Hematopoietic multipotent progenitor cell treated with erythropoietin and hydrocortisone succinate and interleukin-3 and kit ligand, for 8 days (in vitro differentiated cells): ENCODE measurements around the gene ANO2.

Experiments used
- DNase-seq: peaks from one replicate; pipeline ENCODE4 v3.0.0-alpha.2; 2015

The ANO2 gene

DNA sequence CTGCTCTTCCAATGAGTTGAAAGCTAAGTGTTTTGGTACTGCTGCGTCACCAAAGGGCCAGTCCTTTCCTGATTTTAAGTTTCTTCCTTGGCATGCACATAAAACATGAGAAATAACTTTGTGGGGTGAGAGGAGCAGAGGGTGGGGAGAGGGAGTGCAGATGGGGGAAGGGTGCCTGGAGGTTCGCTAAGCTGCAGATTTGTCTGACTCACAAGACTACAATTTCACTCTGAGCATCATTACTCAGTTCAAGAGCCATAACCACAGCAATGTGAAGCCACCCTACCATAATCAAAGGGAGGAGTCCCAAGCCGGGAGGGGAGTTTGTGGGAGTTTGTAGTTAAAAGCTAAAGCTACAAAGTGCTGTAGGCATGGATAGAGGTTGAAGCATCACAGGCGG lies 136.1 kb downstream of the ANO2 start:
- DNase-seq: no peak

DNA sequence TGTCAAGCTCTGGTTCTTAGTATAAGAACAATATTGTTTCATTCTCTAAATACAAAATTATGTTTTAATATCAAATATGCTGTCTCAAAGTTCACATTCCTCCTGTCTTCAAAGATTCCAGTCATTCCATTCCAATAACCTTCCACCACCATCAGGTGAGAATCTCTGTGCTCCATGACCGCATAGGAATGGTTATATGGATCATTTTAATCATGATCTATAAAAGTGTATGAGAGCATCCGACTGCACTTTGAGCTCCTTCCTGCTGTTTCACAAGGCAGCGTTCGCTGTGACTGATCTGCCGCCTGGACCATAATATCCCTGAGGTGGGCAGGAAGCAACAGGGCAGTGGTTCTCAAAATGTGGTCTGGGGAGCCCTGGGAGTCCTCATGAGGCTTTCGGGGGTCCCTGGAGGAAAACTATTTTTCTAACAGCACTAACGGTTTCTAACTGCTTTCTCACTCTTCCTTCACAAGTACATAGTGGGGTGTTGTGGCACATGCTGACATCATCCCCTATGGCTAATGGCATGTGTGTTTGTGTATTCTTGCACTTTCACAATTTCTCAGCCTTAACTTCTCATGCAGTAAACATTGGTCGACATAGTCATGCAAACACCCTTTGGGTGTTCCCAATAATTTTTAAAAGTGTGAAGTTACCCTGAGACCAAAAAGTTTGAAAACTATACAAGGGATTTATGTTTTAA lies 137.4 kb downstream of the ANO2 start:
- DNase-seq: no peak

DNA sequence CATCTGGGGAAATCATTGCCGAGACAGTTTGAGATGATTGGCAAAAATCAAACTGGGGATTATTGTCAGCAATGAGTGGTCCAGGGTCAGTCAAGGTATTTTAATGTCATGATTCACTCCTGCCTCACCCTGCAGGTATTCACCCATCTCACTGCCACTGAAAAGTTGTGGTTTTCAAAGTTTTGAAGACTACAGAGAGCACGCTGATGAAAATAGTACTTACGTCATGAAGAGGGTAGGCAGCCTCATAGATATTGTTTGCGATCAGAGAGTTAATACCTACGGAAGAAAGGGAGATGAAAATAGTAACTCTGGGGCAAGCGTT lies 138.0 kb downstream of the ANO2 start:
- DNase-seq: no peak

DNA sequence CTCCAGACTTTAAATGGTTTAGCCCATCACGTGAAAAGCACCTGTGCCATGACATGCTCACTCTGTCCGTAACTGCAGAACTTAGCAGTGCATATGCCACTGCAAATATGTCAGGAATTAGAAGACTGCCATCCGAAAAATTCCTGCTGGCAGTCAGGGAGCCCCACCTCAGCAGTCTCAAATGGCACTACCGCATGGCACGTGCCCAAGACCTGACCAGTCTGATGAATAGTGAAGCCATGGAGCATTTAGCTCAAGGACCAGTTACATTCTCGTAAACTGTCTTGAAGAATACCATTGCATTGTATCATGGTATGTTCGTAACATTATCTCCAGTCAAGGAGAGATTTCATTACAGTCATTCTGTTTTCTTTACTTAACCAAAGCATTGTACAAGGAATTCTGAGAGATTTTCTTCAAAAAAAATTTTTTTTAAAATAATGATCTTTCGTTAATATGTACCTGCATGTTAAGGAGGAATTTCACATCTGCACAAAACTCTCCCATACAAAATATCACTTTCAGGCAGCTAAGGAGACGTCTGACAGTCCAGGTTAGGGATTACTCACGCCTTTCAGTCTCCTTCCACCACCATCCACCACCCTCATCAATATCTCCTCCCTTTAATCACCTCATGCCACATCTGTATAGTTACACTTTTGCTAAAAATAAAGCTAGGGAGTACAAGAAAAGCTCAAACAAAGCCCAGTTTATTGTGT lies 138.5 kb downstream of the ANO2 start:
- DNase-seq: no peak

DNA sequence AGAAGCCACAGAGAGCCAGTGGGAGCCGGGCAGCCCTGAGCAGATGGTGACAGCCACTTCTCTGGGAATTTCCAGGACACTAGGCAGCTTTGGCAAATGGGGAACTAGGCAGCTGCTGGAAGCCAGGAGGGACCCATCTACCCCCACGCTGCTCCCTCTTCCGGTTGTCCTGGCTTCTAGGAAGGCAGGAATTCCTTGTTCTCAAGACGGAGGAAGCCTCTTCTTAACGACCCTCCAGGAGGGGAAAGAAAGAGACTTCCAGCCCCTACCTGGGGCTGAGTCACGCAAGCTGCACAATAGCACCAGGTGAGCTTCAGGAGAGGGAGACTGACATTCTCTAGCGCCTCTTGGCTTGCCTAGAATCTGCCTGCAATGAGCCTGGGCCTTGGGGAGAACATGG lies 141.5 kb downstream of the ANO2 start:
- no peak for DNase-seq

DNA sequence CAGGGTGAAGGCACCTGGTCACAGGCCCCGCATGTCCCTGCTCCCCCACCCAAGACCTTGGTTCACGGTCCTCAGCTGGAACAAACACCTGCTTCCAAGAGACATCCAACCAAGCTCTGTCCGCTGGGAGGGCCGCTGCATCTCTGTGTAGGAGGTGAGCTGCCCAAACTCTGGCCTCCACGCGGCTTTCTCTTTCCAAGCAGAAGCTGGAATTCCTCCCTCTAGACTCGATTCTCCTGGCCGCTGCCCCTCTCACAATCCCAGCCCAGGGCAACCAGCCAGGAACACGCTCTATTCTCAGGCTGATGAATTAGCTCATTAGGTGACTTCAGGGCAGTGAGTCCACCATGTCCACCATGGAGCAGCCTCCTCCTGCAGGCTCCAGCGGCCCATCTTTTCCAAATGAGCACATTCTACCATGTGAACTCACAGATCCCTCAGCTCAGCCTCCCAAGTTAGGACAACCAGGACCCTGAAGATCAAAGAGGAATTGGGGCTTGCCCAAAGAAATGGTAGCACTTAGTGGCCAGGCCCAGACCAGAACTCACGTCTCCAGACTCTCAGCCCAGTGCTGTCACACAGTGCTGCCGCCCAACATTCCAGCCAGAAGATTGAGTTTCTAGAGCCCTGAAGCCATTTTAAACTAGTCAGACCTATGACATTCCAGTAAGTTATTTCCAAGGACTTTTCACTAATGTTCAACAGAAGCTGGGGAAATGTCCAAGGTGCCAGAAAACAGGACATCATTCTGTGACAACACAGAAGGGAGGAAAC lies 146.6 kb downstream of the ANO2 start:
- no peak for DNase-seq

DNA sequence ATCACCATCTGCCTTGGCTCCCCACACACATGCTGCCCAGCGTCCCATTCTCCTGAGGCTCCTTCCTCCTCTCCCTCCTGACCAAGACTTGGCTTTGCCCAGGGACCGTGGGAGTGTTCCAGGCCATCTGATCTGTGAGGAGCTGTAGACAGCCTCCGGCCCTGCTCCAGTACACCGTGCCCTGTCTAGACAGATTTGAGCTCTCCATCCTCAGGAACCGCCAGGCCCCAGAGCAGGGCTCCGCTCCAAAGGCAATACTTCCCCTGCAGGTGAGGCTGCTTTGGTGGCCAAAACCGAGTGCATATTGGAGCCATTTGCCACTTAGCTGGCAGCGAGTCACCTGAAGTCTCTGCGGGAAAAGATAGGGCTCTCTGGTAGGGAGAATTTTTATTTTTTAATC lies 147.4 kb downstream of the ANO2 start:
- DNase-seq: no peak

DNA sequence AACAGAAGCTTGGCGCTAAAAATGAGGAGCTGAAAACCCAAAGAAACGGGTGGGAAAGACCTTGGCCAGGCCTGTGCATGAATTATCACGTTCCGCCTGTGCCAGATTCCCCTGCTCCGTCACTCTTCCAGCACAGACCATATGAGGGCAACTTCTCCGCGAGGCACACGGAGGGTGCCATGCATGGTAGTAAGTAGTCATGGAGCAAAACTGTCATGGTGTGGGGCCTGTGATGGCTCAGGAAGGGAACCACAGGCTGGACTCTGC lies 148.2 kb downstream of the ANO2 start:
- DNase-seq: no peak

DNA sequence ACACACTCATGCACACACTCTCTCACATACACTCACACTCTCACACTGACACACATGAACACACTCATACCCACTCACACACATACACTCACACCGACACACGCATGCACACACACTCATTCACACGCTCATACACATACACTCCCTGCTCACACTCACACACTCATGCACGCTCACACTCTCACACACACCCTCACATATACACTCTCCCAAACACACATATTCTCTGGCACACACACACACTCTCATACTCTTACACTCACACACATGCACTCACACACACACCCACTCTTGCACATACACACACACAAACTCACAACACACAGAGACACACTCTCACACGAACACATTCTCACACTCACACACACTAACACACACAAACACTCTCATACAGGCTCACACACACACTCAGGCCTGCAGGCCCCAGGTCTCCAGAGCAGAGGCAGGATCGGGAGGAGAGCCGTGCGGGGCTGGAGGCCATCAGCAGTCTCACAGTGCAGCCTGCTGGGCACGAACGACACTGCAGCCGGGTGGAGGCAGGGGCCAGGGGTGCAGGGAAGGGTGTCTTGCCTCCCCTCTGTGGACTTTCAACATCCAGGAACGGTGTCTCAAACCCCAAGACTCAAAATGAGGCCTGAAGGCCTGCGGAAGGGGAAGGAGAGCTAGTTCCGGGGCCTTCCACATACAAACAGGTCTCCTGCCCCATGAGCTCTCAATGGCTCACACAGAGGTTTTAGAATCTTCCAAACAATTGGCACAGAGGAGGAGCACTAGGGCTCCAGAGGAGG lies 148.7 kb downstream of the ANO2 start:
- DNase-seq: peak; percentile 22

DNA sequence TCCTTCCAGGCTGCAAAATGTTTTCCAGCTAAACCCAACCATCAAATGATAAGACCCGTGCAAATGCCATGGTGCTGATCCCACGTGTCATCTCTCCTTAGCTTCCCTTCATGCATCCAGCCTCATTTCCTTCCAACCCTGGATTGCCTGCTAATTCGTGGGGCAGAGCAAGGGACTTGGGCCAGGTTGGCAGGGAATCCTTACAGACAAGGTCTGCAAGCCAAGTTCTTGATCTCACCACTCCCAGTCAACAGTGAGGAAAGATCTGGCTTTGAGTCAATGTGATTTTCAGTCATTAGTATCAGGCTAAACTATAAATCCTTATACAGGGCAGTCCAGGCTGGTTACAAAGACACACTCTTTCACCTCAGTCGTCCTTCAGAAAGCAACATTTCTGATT lies 150.9 kb downstream of the ANO2 start:
- DNase-seq: no peak

DNA sequence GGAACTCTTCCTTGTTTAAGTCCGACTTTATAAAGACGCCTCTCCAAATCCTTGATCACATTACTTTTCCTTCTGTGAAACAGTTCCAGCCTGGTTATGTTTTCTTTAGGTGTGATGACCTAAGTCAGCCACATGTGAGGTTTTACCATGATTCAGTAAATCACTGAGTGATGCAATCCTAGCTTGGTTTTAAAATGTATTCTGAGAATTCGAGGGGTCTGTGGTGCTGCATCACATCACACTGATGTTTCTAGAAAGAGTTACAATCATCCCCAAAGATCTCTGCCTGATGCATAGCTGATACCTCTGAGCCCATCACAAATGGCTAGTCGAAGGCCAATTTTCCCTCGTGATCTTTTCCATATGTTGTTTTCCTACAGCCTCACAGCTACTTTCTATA lies 152.7 kb downstream of the ANO2 start:
- no peak for DNase-seq

DNA sequence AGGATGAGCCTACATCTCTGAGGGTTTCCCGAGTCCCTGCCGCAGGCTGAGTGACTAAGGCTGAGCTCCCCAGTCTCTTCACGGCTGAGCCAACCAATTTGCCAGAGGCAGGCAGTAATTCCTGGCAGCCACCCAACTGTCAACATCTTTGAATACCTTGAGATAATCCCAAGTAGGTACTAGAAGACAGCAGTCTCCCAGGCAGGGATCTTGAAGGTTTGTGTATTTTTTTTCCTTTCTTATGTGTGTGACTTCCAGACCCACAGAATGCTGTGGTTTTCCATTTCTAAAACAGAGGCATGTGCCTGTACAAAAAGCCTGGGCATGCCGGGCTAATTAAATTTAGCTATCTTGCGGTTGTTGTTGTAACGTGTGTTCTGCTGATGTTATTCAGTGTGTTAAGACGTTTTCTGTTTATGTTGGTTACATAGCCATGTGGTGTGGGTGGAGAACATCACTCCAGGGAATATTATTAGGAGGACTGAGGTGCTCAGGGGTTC lies 155.5 kb downstream of the ANO2 start:
- DNase-seq: no peak

DNA sequence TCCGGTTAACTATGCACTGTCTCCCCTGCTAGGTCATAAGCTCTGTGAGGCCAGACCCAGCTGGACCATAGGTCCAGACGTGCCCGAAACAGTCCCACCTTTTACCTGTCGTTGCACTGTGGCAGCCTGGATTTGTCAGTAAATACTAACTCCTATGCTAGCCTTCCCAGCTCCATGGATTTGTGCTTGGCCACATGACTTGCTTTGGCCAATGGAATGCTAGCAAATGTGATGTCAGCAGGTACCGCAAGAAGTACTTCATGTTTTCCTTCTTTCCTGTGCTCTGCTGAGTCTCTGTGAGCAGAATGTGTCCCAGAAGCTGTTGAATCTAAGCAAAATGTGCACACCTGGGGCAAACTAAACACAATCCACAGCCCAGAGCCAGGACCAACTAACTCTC lies 157.2 kb downstream of the ANO2 start:
- no peak for DNase-seq

DNA sequence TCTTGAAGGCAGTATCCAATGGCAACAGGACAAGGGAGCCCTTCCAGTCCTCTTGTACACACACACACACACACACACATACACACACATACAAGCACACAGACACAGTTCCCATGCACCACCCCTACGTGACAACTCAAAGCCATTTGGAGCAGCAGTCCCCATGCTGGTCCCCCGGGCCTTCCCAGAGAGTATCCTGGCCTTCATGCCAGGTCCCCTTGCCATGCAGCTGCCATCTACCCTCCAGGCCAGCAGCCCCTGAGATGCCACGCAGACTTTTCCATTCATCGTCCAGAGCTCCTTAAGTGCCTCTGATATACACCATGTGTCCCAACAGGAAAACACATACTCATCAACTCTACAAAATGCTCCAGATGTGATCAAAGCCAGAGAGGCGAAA lies 159.5 kb downstream of the ANO2 start:
- no peak for DNase-seq

DNA sequence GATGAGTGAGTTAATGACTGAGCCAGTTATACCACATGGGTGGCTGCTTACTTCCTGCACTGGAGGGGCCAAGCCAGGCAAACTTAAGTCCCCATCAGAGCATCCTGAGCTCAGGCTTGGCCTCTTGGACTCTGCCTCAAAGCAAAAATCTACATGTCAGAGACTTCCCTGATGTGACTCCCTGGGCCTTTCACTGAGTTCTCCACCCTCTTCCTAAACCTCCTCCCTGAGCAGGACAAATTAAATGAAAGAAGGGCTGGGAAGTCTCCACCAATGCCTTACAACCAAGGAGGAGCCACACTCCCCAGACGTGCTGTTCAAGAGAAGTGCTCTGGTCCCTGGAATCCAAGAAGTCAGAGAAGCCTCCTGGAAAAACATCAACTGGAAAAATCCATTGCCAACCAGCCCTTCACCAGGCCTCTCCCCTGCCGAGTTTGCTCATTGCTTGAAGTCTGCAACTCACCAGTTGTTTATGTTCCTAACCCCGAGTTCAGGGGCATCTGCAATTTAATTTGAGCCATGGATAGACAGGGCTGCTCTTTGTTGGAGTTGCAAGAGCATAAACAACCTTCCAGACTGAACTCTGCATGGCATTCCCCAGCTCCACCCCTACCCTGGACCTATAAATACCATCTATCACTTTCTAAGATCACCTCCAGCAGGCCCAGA lies 160.5 kb downstream of the ANO2 start:
- DNase-seq: no peak

DNA sequence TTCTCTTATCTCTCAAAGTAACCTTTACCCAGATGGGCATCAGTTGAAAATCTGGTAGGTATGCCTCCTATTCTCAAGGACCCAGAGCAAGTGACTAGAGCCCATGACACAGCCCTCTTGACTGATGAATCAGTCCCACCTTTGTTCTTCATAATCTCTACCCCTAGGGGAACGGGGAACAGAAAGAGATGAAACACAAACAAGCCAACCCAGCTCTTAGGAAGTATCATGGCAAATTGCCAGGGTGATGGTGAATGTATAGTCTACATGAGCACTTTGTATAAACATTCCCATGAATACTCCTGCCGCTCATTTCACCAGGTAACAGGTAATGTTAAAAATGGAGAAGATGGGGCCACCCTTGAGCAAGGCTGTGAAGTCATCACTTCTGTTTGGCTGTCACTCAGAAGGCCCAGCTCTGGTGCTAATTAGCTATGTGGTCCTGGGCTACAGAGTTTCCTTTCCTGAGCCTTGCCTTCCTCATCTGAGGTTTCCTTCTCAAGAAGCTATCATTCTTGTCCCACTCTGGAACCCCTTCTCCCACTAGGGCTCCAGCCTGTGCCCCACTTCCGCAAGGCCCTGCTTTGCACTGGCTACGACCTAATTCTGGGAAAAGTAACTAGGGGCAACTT lies 161.7 kb downstream of the ANO2 start:
- no peak for DNase-seq

DNA sequence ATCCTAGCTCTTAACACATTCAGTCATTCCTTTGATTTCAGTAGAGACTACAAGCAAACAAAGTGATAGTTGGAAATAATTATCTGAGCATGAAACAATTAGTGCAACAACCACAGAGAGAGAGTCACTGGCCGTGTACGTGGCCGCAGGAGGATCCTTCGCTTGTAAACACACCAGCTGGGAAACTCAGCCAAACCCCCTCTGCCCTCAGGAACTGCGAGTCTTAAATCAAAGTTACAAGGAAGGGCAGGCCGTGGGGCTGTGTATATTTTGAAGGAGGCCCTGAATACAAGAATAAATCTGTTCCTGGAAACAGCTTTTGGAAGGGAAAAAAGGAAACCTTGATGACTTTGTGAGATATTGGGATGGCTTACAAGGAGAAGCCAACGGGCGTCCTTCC lies 164.5 kb downstream of the ANO2 start:
- no peak for DNase-seq

DNA sequence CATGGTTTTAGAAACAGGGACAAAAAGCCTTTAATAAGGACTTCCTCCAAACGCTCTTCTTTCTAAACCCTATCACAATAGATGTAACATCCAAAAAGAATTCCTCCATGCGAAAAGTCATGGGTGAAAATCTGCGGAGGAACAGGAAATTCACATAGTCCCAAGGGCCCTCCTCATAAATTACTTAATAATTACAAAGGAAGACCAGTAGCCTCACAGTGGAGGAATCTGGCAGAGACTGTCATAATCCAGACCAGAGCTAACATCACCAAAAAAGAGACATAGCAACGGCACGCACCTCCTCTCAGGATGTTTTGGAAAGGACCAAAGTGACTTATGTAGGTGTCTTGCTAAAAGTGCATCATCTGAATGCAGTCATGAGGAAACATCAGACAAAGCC lies 165.7 kb downstream of the ANO2 start:
- DNase-seq: no peak

DNA sequence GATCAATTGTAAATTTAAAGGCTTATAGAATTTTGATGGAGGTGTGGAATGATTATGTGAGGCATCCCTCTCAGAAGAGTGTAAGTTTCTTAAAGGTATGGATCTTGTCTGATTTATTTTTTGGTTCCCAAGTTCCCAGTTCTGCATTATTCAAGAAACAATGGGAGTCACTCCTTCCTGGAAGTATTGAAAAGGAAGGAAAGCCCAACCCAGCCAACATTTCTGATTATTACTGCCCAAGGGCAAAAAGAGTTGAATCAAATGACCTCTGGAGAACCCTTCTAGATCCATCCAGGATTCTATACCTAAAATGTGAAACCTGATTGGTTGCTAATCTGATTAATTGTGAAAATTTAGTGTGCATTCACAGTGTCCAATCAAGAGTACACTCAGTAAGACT lies 166.2 kb downstream of the ANO2 start:
- DNase-seq: no peak

DNA sequence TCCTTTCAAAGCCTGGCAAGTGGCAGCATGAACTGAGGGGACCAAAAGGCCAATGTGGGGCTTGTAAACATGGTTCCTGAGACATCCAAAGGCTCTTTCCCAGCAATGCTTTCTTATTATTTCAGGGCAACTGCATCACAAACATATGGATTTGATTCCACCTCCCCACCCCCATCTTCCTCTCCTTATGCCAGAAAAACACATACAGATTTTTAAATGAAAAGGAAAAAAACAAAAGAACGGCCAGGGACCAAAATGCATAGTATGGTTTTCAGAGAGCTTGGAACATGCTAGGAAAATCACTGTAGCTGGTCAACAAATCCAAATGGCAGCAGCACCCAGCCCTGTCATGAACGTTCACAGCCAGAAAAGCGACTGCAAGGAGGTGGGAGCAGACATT lies 167.6 kb downstream of the ANO2 start:
- no peak for DNase-seq

DNA sequence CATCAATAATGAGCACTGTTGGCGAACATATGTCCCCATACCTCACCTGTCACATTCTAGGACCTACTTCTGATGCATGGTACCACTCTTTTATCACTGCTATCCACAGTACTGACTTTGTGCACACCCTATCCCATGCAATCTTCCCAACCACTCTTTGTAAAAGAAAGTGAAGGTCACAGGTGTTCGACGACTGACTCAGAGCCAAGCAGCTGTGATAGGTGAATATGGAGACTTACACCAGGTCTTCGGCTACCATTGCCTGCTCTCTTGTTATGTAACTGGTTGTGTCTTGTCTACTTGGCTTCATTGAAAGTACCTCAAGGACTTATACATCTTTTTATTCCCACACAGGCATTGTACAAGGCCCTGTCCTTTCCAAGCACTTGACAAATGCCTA lies 169.0 kb downstream of the ANO2 start:
- DNase-seq: no peak

DNA sequence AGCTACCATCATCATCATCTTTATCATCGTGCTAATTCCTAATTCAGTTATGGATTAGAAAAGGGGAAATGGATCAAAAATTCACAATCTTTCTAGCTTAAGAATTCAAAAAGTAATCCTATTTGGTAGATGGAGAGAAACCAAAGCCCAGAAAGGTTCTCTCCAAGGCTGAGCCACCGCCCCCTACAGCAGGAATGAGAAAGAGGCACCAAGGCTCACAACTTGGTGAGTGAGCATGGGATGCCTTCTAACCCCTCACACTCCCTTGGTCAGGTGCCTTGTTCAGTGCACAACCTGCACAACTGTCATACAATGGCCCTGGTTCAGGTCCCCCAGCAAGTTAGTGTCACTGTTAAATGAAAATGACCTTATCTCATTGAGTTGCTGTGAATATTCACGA lies 171.5 kb downstream of the ANO2 start:
- DNase-seq: no peak

DNA sequence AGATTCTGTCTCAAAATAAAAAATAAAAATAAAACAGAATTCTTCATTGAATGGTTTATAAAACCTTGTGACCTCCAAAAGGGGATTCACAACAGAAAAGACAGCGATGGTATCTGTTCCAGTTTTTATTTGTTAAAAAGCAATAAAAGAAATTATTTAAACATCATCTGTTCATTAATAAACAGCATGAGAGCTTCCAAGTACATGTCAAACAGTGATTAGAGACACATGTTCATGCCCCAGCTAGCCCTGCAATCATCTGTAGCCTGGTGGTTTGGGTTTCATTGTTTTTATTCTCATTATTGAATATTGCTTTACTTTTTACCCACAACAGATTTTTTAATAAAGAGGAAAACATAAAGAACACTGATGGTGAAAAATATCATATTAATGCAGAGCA lies 173.3 kb downstream of the ANO2 start:
- DNase-seq: no peak
